ENCODE results near the gene RNPEP. TPM values are rescaled to one million over a fixed set of nuclear protein-coding genes. Genes with fewer than 3 reads are reported as not detected.

The RNPEP gene
- total RNA-seq, 1 experiment from 2014 or later, result 108 TPM

- ChIA-PET CTCF (interaction anchor here (0.6 to 1.2 kb wide), 4 partner anchors 16 to 154 kb away, joined by 3 to 13 read pairs (median 3); partner anchors contain the start of genes GPR37L1 and IPO9), POLR2A (ENCODE audit: unreplicated experiment) (interaction anchor here (0.6 to 0.8 kb wide), 4 partner anchors 17 to 185 kb away, joined by 4 to 16 read pairs (median 4); no protein-coding TSS in a partner anchor)
- H4K20me1 ChIP-seq (ENCODE audit: insufficient read depth), result no peaks in the 10 kb centered on the region
- peak overlapping the region; percentile 71 for H2AFZ ChIP-seq
- no peak for DNase-seq
- peaks cover 39% of the 10 kb centered on the region for H3K79me2 ChIP-seq (ENCODE audit: low read depth)
- intact Hi-C loops (cut with micrococcal nuclease; ENCODE audit: unreplicated experiment), result loop anchor here (2.0 kb wide), 1 partner anchor 25 kb away; no protein-coding TSS in a partner anchor
- H3F3A ChIP-seq (ENCODE audit: insufficient read depth, low read depth), result peaks cover 13% of the 10 kb centered on the region; the same call in 1 of the 2 replicates
- H3K9me3 ChIP-seq (ENCODE audit: insufficient read depth, low read depth), result no peaks in the 10 kb centered on the region
- BruUV-seq (replicated peaks), result no TSS peak
- peaks cover 14% of the 10 kb centered on the region for H3K4me1 ChIP-seq (replicated peaks; ENCODE audit: insufficient read depth)
- H3K9me2 ChIP-seq (ENCODE audit: insufficient read depth), result no peaks in the 10 kb centered on the region
- peak overlapping the region; percentile 16 for H3K27ac ChIP-seq
- no peaks in the 10 kb centered on the region for H3K36me3 ChIP-seq (ENCODE audit: low read depth)
- TF ChIP-seq EZH2 (IDR thresholded peaks at IDR 0.05; ENCODE audit: low read depth) (no peak), CTCF (conservative IDR thresholded peaks at IDR 0.05) (no peak)
- peak overlapping the region; percentile 72 for H3K4me3 ChIP-seq
- H3K4me2 ChIP-seq, result peak overlapping the region; percentile 86
- no peaks in the 10 kb centered on the region for H3K27me3 ChIP-seq (ENCODE audit: insufficient read depth, low read depth)
Observed at GRCh38 chr1:201983380-201983805, 945 bp downstream of the RNPEP start.

- no TSS peak for BruUV-seq (replicated peaks)
- intact Hi-C loops (cut with micrococcal nuclease; ENCODE audit: unreplicated experiment), result no loop called here
Observed at GRCh38 chr1:201984446-201984845, 2.0 kb downstream of the RNPEP start.

GRCh38 chr1:201985355-201985754 lies 2.9 kb downstream of the RNPEP start:
- peaks cover 13% of the 10 kb centered on the region; the same call in 1 of the 2 replicates for H3F3A ChIP-seq (ENCODE audit: insufficient read depth, low read depth)
- peaks cover 39% of the 10 kb centered on the region for H3K79me2 ChIP-seq (ENCODE audit: low read depth)
- no peaks in the 10 kb centered on the region for H3K27me3 ChIP-seq (ENCODE audit: insufficient read depth, low read depth)
- no peak overlapping the region for H3K27ac ChIP-seq
- no peak overlapping the region for H2AFZ ChIP-seq
- H4K20me1 ChIP-seq (ENCODE audit: insufficient read depth), result no peaks in the 10 kb centered on the region
- TF ChIP-seq CTCF (conservative IDR thresholded peaks at IDR 0.05), result no peak
- no peak for TF ChIP-seq EZH2 (IDR thresholded peaks at IDR 0.05; ENCODE audit: low read depth)
- CTCF ChIA-PET, result no interaction called here
- DNase-seq, result no peak
- H3K4me1 ChIP-seq (replicated peaks; ENCODE audit: insufficient read depth), result peaks cover 14% of the 10 kb centered on the region
- H3K4me3 ChIP-seq, result no peak overlapping the region
- H3K9me3 ChIP-seq (ENCODE audit: insufficient read depth, low read depth), result no peaks in the 10 kb centered on the region
- H3K4me2 ChIP-seq, result no peak overlapping the region
- intact Hi-C loops (cut with micrococcal nuclease; ENCODE audit: unreplicated experiment), result no loop called here
- POLR2A ChIA-PET (ENCODE audit: unreplicated experiment), result interaction anchor here (0.6 kb wide), 1 partner anchor 14 kb away, joined by 11 read pairs; no protein-coding TSS in a partner anchor
- H3K9me2 ChIP-seq (ENCODE audit: insufficient read depth), result no peaks in the 10 kb centered on the region
- no TSS peak for BruUV-seq (replicated peaks)
- peaks cover 8% of the 10 kb centered on the region; the same call in 1 of the 2 replicates for H3K36me3 ChIP-seq (ENCODE audit: low read depth)

More at GRCh38 chr1:201984446-201984845, 2.0 kb downstream of the RNPEP start:
- H4K20me1 ChIP-seq (ENCODE audit: insufficient read depth), result no peaks in the 10 kb centered on the region
- H3F3A ChIP-seq (ENCODE audit: insufficient read depth, low read depth), result peaks cover 13% of the 10 kb centered on the region; the same call in 1 of the 2 replicates
- H3K27me3 ChIP-seq (ENCODE audit: insufficient read depth, low read depth), result no peaks in the 10 kb centered on the region
- H3K9me3 ChIP-seq (ENCODE audit: insufficient read depth, low read depth), result no peaks in the 10 kb centered on the region
- peak overlapping the region; percentile 72; the same call in 1 of the 2 replicates for H3K4me3 ChIP-seq
- ChIA-PET CTCF (interaction anchor here (0.6 to 0.7 kb wide), 2 partner anchors 29 to 98 kb away, joined by 4 read pairs; no protein-coding TSS in a partner anchor), POLR2A (ENCODE audit: unreplicated experiment) (interaction anchor here (0.7 kb wide), 2 partner anchors 169 to 188 kb away, joined by 4 to 23 read pairs; no protein-coding TSS in a partner anchor)
- H3K36me3 ChIP-seq (ENCODE audit: low read depth), result peaks cover 8% of the 10 kb centered on the region; the same call in 1 of the 2 replicates
- H3K9me2 ChIP-seq (ENCODE audit: insufficient read depth), result no peaks in the 10 kb centered on the region
- H3K79me2 ChIP-seq (ENCODE audit: low read depth), result peaks cover 39% of the 10 kb centered on the region
- H3K4me2 ChIP-seq, result peak overlapping the region; percentile 86
- no peak overlapping the region for H2AFZ ChIP-seq
- peaks cover 14% of the 10 kb centered on the region for H3K4me1 ChIP-seq (replicated peaks; ENCODE audit: insufficient read depth)
- TF ChIP-seq EZH2 (IDR thresholded peaks at IDR 0.05; ENCODE audit: low read depth) (no peak), CTCF (conservative IDR thresholded peaks at IDR 0.05) (no peak)
- H3K27ac ChIP-seq, result no peak overlapping the region
- no peak for DNase-seq

All from PC-9 (cell line).